MM.1S (cell line): ENCODE results near the gene AKAP8L.

Experiments used
- DNase-seq: peaks from one replicate; pipeline ENCODE4 v3.0.0-alpha.2; 2015
- H2AFZ ChIP-seq: fragments of 300-600 bp; sonication (generic); 2 replicates; pipeline ENCODE4 v1.6.0; 2016; ENCODE audit warnings: antibody characterized with exemption, low read length
- H3F3A ChIP-seq: fragments of 300-600 bp; sonication (generic); 2 replicates; pipeline ENCODE4 v1.6.1; 2016; ENCODE audit warnings: mild to moderate bottlenecking, antibody characterized with exemption, low read length, moderate library complexity, mixed read lengths; ENCODE audit not compliant: insufficient read depth
- H3K27ac ChIP-seq: fragments of 300-600 bp; sonication (generic); 2 replicates; pipeline ENCODE4 v1.5.1; 2016; ENCODE audit warnings: mild to moderate bottlenecking, low read length
- H3K27me3 ChIP-seq: fragments of 300-600 bp; sonication (generic); replicated peaks from 2 replicates; pipeline ENCODE4 v1.6.0; 2016; ENCODE audit warnings: low read length; ENCODE audit not compliant: insufficient read depth
- H3K36me3 ChIP-seq: fragments of 300-600 bp; sonication (generic); replicated peaks from 2 replicates; pipeline ENCODE4 v1.6.1; 2016; ENCODE audit warnings: mild to moderate bottlenecking, low read length, mixed read lengths; ENCODE audit not compliant: insufficient read depth
- H3K4me1 ChIP-seq: fragments of 300-600 bp; sonication (generic); 2 replicates; pipeline ENCODE4 v1.6.1; 2016; ENCODE audit warnings: low read length, mixed read lengths
- H3K4me2 ChIP-seq: fragments of 300-600 bp; sonication (generic); 2 replicates; pipeline ENCODE4 v1.6.0; 2016; ENCODE audit warnings: low read depth, low read length
- H3K4me3 ChIP-seq: fragments of 300-600 bp; sonication (generic); 2 replicates; pipeline ENCODE4 v1.5.1; 2016; ENCODE audit warnings: low read length, mixed read lengths
- H3K79me2 ChIP-seq: fragments of 300-600 bp; sonication (generic); 2 replicates; pipeline ENCODE4 v1.6.1; 2016; ENCODE audit warnings: mixed run types, low read length, mixed read lengths
- H3K9ac ChIP-seq: fragments of 300-600 bp; sonication (generic); 2 replicates; pipeline ENCODE4 v1.6.1; 2016; ENCODE audit warnings: low read length, mixed read lengths
- H3K9me2 ChIP-seq: fragments of 300-600 bp; sonication (generic); replicated peaks from 2 replicates; pipeline ENCODE4 v1.6.1; 2016; ENCODE audit warnings: mild to moderate bottlenecking, low read length, mixed read lengths; ENCODE audit not compliant: insufficient read depth
- H3K9me3 ChIP-seq: fragments of 300-600 bp; sonication (generic); replicated peaks from 2 replicates; pipeline ENCODE4 v1.6.1; 2016; ENCODE audit warnings: mild to moderate bottlenecking, low read length, mixed read lengths; ENCODE audit not compliant: insufficient read depth
- H4K20me1 ChIP-seq: fragments of 300-600 bp; sonication (generic); 2 replicates; pipeline ENCODE4 v1.6.1; 2016; ENCODE audit warnings: mild to moderate bottlenecking, low read length, moderate library complexity, mixed read lengths; ENCODE audit not compliant: insufficient read depth
- EZH2 ChIP-seq: fragments of 300-600 bp; sonication (generic); optimal IDR thresholded peaks from 2 replicates; pipeline ENCODE3; 2017; ENCODE audit warnings: low read depth, mild to moderate bottlenecking, antibody characterized with exemption, low read length, mixed read lengths
- EZH2phosphoT487 ChIP-seq: fragments of 300-600 bp; sonication (generic); IDR thresholded peaks from 2 replicates; pipeline ENCODE4 v1.6.1; 2018; ENCODE audit warnings: antibody characterized with exemption, low read length
- TF ChIP-seq, protein P1 (sequence below): fragments of 300-600 bp; sonication (generic); IDR thresholded peaks from 2 replicates; pipeline ENCODE4 v1.5.1; 2016; ENCODE audit warnings: antibody characterized with exemption, low read length, mixed read lengths

Gene AKAP8L

DNA sequence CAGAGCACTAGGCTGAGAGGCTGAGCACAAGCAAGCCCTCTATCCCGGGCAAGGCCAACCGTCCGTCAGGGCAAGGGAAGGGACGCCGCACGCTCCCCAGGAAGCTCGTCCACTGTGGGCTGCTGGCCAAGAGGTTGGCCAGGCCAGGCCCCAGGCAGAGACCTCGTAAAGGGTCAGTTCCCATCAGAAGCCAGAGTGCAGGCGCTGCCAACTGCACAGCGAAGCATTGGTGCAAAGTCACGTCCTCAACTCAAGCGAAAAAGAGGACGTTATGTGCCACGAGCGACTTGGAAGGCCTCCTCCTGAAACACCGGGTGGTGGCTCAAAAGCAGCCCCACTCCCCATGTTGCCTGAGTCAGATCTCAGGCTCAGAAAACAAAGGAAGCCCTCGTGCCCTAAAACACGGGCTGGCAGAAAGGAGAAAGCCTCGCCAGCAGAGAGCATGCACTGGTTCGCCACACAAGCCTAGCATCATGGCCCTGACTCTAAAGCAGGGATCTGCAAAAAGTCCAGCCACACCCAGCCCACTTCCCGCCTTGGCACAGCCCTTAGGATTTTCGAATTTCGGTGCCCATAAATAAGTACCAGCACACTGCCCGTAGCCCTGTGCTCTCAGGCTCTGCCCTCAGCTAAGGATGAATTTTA lies 43.9 kb downstream of the AKAP8L start:
- no peak for TF ChIP-seq EZH2
- TF ChIP-seq, protein P1, sequence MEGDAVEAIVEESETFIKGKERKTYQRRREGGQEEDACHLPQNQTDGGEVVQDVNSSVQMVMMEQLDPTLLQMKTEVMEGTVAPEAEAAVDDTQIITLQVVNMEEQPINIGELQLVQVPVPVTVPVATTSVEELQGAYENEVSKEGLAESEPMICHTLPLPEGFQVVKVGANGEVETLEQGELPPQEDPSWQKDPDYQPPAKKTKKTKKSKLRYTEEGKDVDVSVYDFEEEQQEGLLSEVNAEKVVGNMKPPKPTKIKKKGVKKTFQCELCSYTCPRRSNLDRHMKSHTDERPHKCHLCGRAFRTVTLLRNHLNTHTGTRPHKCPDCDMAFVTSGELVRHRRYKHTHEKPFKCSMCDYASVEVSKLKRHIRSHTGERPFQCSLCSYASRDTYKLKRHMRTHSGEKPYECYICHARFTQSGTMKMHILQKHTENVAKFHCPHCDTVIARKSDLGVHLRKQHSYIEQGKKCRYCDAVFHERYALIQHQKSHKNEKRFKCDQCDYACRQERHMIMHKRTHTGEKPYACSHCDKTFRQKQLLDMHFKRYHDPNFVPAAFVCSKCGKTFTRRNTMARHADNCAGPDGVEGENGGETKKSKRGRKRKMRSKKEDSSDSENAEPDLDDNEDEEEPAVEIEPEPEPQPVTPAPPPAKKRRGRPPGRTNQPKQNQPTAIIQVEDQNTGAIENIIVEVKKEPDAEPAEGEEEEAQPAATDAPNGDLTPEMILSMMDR = no peak
- no peak for TF ChIP-seq EZH2phosphoT487
- Histone ChIP-seq H3K27me3 (no peaks in the 10 kb centered on the region), H4K20me1 (peaks cover 27% of the 10 kb centered on the region), H3F3A (peaks cover 10% of the 10 kb centered on the region; the same call in 1 of the 2 replicates), H3K4me2 (no peak overlapping the region), H3K9me2 (no peaks in the 10 kb centered on the region), H3K9ac (no peak overlapping the region), H3K9me3 (no peaks in the 10 kb centered on the region), H2AFZ (no peak overlapping the region), H3K4me3 (no peak overlapping the region), H3K4me1 (0 out of 2 replicates have a peak, but pooled peaks cover 3% of the 10 kb centered on the region), H3K36me3 (0 out of 2 replicates have a peak, but pooled peaks cover 11% of the 10 kb centered on the region), H3K27ac (no peak overlapping the region), H3K79me2 (peaks cover 92% of the 10 kb centered on the region)
- no peak for DNase-seq

- no peaks in the 10 kb centered on the region for H3K27me3 ChIP-seq
- no peak overlapping the region for H3K27ac ChIP-seq
- no peak overlapping the region for H3K9ac ChIP-seq
- H3K4me2 ChIP-seq = no peak overlapping the region
- DNase-seq = no peak
- H2AFZ ChIP-seq = no peak overlapping the region
- 0 out of 2 replicates have a peak, but pooled peaks cover 3% of the 10 kb centered on the region for H3K4me1 ChIP-seq
- H3K9me2 ChIP-seq = no peaks in the 10 kb centered on the region
- H3K4me3 ChIP-seq = no peak overlapping the region
- peaks cover 95% of the 10 kb centered on the region for H3K79me2 ChIP-seq
- peaks cover 27% of the 10 kb centered on the region for H4K20me1 ChIP-seq
- TF ChIP-seq EZH2phosphoT487 = no peak
- no peak for TF ChIP-seq EZH2
- TF ChIP-seq, protein P1 = no peak
- peaks cover 9% of the 10 kb centered on the region; the same call in 1 of the 2 replicates for H3F3A ChIP-seq
- no peaks in the 10 kb centered on the region for H3K9me3 ChIP-seq
- H3K36me3 ChIP-seq = 0 out of 2 replicates have a peak, but pooled peaks cover 11% of the 10 kb centered on the region
Observed at GRCh38 chr19:15374105-15374651, 44.6 kb downstream of the AKAP8L start.

- H4K20me1 ChIP-seq = peaks cover 27% of the 10 kb centered on the region
- no peaks in the 10 kb centered on the region for H3K27me3 ChIP-seq
- DNase-seq = no peak
- H3K4me3 ChIP-seq = no peak overlapping the region
- 0 out of 2 replicates have a peak, but pooled peaks cover 3% of the 10 kb centered on the region for H3K4me1 ChIP-seq
- H3K9me2 ChIP-seq = no peaks in the 10 kb centered on the region
- H3K9ac ChIP-seq = no peak overlapping the region
- TF ChIP-seq EZH2phosphoT487 (no peak), EZH2 (no peak)
- TF ChIP-seq, protein P1 = no peak
- peaks cover 6% of the 10 kb centered on the region; the same call in 1 of the 2 replicates for H3F3A ChIP-seq
- H2AFZ ChIP-seq = no peak overlapping the region
- no peaks in the 10 kb centered on the region for H3K9me3 ChIP-seq
- peaks cover 94% of the 10 kb centered on the region for H3K79me2 ChIP-seq
- peaks cover 11% of the 10 kb centered on the region; the same call in 1 of the 2 replicates for H3K36me3 ChIP-seq
- H3K27ac ChIP-seq = no peak overlapping the region
- H3K4me2 ChIP-seq = no peak overlapping the region
Observed at GRCh38 chr19:15373644-15374043, 45.1 kb downstream of the AKAP8L start.
